ENCODE measurements around the gene SYTL3. TPM values are rescaled to one million over a fixed set of nuclear protein-coding genes. Genes with fewer than 3 reads are reported as not detected.

Gene SYTL3
- total RNA-seq, 6 donors from 2014 or later: 10.3 to 28.3 (median 20.0) TPM

DNA sequence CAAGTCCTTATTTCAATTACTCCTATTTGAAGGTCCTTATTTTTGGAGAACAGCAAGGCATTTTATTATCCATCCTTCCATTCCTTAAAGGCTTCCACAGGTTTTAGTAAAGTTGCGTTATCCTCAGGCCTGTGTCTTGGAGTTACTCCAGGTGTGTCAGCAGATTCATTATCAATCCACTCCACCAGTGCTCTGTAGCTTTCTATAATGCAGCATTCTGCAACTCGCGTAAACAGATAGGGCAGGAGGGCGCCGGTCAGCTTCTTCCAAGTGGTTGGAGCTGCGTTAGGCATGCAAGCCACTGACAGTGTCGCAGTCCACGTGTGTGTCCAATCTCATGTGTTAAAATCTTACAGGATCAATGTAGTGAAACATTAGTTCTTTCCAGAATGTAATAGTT is 75.8 kb downstream of the SYTL3 start:
- ATAC-seq (ENCODE audit: low FRiP score in 2 of 2) (no peak), DNase-seq (no peak)
- Histone ChIP-seq H3K4me1 (no peaks in the 10 kb centered on the region), H3K27ac (no peak overlapping the region), H3K36me3 (peaks cover 0 to 3% (median 0%) of the 10 kb centered on the region in 4 donors), H3K27me3 (no peaks in the 10 kb centered on the region), H3K4me3 (no peak overlapping the region), H3K9me3 (no peaks in the 10 kb centered on the region)
- WGBS, 2 donors: 94 to 96% methylated on average over 8 of the region's 8 CpGs
- TF ChIP-seq POLR2A (IDR thresholded peaks at IDR 0.05) (no peak), POLR2AphosphoS5 (IDR thresholded peaks at IDR 0.05) (no peak), EP300 (IDR thresholded peaks at IDR 0.05) (no peak)
- TF ChIP-seq, protein P1, sequence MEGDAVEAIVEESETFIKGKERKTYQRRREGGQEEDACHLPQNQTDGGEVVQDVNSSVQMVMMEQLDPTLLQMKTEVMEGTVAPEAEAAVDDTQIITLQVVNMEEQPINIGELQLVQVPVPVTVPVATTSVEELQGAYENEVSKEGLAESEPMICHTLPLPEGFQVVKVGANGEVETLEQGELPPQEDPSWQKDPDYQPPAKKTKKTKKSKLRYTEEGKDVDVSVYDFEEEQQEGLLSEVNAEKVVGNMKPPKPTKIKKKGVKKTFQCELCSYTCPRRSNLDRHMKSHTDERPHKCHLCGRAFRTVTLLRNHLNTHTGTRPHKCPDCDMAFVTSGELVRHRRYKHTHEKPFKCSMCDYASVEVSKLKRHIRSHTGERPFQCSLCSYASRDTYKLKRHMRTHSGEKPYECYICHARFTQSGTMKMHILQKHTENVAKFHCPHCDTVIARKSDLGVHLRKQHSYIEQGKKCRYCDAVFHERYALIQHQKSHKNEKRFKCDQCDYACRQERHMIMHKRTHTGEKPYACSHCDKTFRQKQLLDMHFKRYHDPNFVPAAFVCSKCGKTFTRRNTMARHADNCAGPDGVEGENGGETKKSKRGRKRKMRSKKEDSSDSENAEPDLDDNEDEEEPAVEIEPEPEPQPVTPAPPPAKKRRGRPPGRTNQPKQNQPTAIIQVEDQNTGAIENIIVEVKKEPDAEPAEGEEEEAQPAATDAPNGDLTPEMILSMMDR (IDR thresholded peaks at IDR 0.05): no peak

DNA sequence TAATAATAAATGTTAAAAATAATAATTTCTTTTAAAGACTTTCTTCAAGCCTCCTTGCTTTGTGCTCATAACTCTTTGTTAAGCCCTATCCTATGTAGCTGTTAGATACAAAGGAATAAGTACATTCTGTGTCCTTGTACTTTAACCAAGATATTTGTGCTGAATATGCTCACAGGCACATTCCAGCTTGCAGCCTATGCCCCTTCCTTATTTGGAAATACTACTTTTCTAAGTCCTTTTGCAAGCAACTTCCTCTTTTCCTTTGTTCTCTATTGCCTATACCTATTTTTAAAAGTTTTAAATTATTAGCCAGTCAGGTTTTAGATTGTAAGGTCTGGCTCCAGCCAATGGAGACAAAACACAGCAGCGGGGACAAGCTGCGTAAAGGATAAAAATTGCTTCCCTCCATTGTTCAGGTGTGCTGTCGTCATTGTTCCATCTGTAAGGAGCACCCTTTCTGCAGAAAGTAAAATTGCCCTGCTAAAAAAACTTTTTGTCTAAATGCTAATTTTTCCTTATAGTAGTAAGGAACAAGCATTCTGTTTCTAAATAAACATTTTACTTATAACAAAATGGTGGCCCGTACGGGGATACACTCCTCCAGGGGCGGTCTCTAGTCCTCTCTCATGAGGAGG is 80.2 kb downstream of the SYTL3 start:
- Histone ChIP-seq H3K27me3 (no peaks in the 10 kb centered on the region), H3K4me3 (no peak overlapping the region), H3K9me3 (no peaks in the 10 kb centered on the region), H3K27ac (no peak overlapping the region), H3K4me1 (no peaks in the 10 kb centered on the region), H3K36me3 (peaks cover 0 to 3% (median 0%) of the 10 kb centered on the region in 4 donors)
- ATAC-seq (ENCODE audit: low FRiP score in 2 of 2) (no peak), DNase-seq (no peak)
- WGBS, 2 donors: 94 to 96% methylated on average over 6 of the region's 6 CpGs
- TF ChIP-seq, protein P1 (IDR thresholded peaks at IDR 0.05): no peak
- TF ChIP-seq POLR2A (IDR thresholded peaks at IDR 0.05): no peak

DNA sequence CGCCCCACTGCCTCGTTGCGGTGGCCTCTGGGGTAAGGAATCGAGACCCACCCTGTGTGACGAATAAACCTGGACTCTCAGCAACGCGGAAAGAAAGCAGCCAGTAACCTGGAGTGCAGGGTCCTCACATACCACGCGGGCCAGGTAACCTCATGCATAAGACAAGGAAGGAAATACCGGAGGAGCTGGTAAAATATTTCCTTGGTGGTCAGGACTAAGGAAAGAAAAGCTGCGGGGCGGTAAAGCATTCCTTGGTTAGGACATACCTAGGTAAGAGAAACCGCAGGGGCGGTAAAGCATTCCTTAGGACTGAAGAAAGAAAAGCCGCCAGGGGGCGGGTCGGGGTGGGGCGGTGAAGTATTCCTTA is 80.7 kb downstream of the SYTL3 start:
- Histone ChIP-seq H3K9me3 (no peaks in the 10 kb centered on the region), H3K36me3 (peaks cover 0 to 3% (median 0%) of the 10 kb centered on the region in 4 donors), H3K4me1 (no peaks in the 10 kb centered on the region), H3K4me3 (no peak overlapping the region), H3K27me3 (no peaks in the 10 kb centered on the region), H3K27ac (no peak overlapping the region)
- ATAC-seq (ENCODE audit: low FRiP score in 2 of 2) (no peak), DNase-seq (no peak)
- 95 to 96% methylated on average over 18 of the region's 18 CpGs for WGBS, 2 donors
- no peak for TF ChIP-seq EP300 (IDR thresholded peaks at IDR 0.05)
- TF ChIP-seq, protein P1 (IDR thresholded peaks at IDR 0.05): no peak
- no peak for TF ChIP-seq POLR2A (IDR thresholded peaks at IDR 0.05)
- TF ChIP-seq POLR2AphosphoS5 (IDR thresholded peaks at IDR 0.05): no peak

DNA sequence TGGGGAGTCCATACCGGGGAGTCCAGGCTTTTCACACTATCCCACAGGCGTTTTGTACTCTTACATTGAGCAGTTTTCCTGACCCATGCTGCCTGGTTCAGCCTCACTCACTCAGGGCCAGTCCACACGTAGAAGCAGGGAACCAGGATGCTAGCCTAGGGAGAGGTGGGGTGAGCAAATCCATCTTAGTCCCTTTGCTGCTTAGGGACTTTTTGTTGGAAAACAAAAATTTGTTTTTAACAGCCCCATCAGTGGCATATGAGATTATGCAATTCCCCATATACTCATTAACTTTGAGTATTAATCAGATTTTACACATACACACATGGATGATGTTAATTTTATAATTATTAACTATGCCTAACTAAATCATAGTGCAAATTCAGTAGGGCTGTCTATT is 85.2 kb downstream of the SYTL3 start:
- no peak overlapping the region for H3K4me3 ChIP-seq
- no peaks in the 10 kb centered on the region for H3K36me3 ChIP-seq
- no peaks in the 10 kb centered on the region for H3K4me1 ChIP-seq
- ATAC-seq (ENCODE audit: low FRiP score in 2 of 2): no peak
- no peak overlapping the region for H3K27ac ChIP-seq
- WGBS, 2 donors: 91% methylated on average over 3 of the region's 3 CpGs
- no peaks in the 10 kb centered on the region for H3K27me3 ChIP-seq
- no peak for DNase-seq
- TF ChIP-seq, protein P1 (IDR thresholded peaks at IDR 0.05): no peak
- no peak for TF ChIP-seq POLR2AphosphoS5 (IDR thresholded peaks at IDR 0.05)
- TF ChIP-seq EP300 (IDR thresholded peaks at IDR 0.05): no peak
- TF ChIP-seq POLR2A (IDR thresholded peaks at IDR 0.05): no peak
- peaks cover 0 to 8% (median 4%) of the 10 kb centered on the region in 4 donors for H3K9me3 ChIP-seq

DNA sequence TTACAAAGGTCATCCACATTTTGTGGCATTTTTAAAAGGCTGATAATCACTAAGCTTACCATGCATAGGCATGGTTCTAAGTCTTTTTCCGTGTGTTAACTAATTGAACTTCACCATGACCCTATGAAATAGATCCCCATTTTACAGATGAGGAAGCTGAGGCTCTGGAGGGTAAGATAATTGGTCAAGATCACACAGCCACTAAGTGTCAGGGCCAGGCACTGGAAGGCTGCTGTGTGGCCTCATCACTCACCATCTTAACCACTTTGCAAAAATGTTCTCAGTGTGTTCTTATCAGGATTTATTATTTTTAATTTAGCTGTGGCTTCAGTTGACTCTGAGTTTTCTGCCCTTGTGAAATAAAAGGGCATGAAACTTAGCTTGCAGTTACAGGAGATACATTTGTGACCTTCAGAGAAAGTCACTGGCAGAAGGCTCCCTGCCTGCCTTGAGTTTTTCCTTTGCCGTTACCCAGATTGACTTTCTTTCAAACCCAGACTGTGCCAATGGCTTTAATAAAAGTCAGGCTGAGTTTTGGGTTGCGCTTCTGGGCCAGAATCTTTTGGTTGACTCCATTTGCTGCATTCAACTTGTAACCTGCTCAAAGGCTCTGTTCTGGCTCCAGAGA is 87.3 kb downstream of the SYTL3 start:
- H3K27ac ChIP-seq: no peak overlapping the region
- no peaks in the 10 kb centered on the region for H3K27me3 ChIP-seq
- H3K9me3 ChIP-seq: peaks cover 0 to 8% (median 4%) of the 10 kb centered on the region in 4 donors
- WGBS, 2 donors: 94 to 96% methylated on average over 3 of the region's 3 CpGs
- no peak overlapping the region for H3K4me3 ChIP-seq
- no peaks in the 10 kb centered on the region for H3K36me3 ChIP-seq
- no peak for DNase-seq
- no peak for ATAC-seq (ENCODE audit: low FRiP score in 2 of 2)
- TF ChIP-seq EP300 (IDR thresholded peaks at IDR 0.05) (no peak), POLR2AphosphoS5 (IDR thresholded peaks at IDR 0.05) (no peak), POLR2A (IDR thresholded peaks at IDR 0.05) (no peak)
- TF ChIP-seq, protein P1 (IDR thresholded peaks at IDR 0.05): no peak
- H3K4me1 ChIP-seq: no peaks in the 10 kb centered on the region

All from upper lobe of left lung (tissue), 6 donors.